Choroid plexus epithelial cell (primary cell): ENCODE results near the gene PICALM.

ENCODE experiments used
- DNase-seq: peaks from one replicate; pipeline ENCODE4 v3.0.0-alpha.2; 2010; ENCODE audit warnings: low read depth
- H3K4me3 ChIP-seq: 2 replicates; pipeline ENCODE4 v1.5.1; 2011; ENCODE audit warnings: low read depth, mild to moderate bottlenecking, control low read depth, low read length, moderate library complexity
- CTCF ChIP-seq: conservative IDR thresholded peaks from 2 replicates; pipeline ENCODE4 v1.5.1; 2011; ENCODE audit warnings: low read depth, mild to moderate bottlenecking, control low read depth, inconsistent platforms, low read length, moderate library complexity

Gene PICALM

GRCh38 chr11:86037743-86038142, 31.1 kb downstream of the PICALM start:
- no peak overlapping the region for H3K4me3 ChIP-seq
- DNase-seq = no peak
- no peak for TF ChIP-seq CTCF

- DNase-seq = no peak
- H3K4me3 ChIP-seq = no peak overlapping the region
- no peak for TF ChIP-seq CTCF
Observed at GRCh38 chr11:86035920-86036319, 33.0 kb downstream of the PICALM start.

- TF ChIP-seq CTCF = no peak
- no peak overlapping the region for H3K4me3 ChIP-seq
- no peak for DNase-seq
Observed at GRCh38 chr11:86035164-86035563, 33.7 kb downstream of the PICALM start.

GRCh38 chr11:86034710-86035109, 34.2 kb downstream of the PICALM start:
- TF ChIP-seq CTCF = no peak
- DNase-seq = no peak
- no peak overlapping the region for H3K4me3 ChIP-seq

- no peak for DNase-seq
- H3K4me3 ChIP-seq = no peak overlapping the region
Observed at GRCh38 chr11:86021377-86021776, 47.5 kb downstream of the PICALM start.

GRCh38 chr11:86018249-86018648, 50.6 kb downstream of the PICALM start:
- TF ChIP-seq CTCF = no peak
- H3K4me3 ChIP-seq = no peak overlapping the region
- no peak for DNase-seq

More at GRCh38 chr11:86021377-86021776, 47.5 kb downstream of the PICALM start:
- no peak for TF ChIP-seq CTCF

GRCh38 chr11:86016451-86016850, 52.4 kb downstream of the PICALM start:
- no peak for TF ChIP-seq CTCF
- DNase-seq = no peak
- no peak overlapping the region for H3K4me3 ChIP-seq
